Measurements from ENCODE around the gene PRAMEF9.
A peak's percentile ranks its signal among the peaks of the same experiment; 100 is the strongest.
"Not testable (repeated sequence)": the region's sequence is repeated elsewhere in the genome, so short reads cannot be mapped to it uniquely, and the experiment has no call there.

Gene PRAMEF9

DNA sequence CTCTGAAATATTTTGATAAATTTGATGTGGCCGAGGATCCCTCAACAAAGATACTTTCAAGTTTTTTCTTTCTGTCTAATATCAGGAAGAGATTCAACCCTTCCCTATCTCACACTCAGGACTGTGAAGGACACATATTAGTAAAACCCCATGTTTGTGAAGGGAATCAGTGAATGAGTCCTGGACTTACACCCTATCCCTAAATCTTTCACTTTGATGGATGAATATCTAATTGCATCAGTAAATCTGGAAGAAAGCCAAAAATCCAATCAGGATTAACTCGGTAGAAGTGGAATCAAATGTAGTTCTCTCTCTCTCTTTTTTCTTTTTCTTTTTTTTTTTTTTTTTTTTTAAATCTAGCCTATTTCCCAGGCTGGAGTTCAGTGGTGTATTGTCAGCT lies at the start of gene PRAMEF9:
Gene PRAMEF9, plus strand, starts transcription at position 301 of the 400 bp plus-strand sequence. CDS start 3,433 bp downstream, outside the sequence.
- not testable (repeated sequence) for DNase-seq

DNA sequence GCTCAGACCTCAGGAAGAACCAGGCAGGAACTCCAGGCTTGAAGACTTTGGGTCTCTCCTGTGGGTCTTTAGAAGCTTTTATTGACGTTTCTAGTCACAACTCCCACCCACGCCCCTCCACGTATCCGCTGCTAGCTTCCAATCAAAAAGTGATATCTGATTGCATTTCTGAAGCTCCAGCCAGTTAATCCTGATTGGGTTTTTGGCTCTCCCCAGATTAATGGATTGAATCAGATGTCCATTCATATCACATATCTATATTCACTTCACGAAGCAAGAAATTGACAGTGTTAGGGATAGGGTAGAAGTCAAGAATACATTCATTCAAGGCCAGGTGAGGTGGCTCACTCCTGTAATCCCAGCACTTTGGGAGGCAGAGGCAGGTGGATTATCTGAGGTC lies 15.7 kb upstream of the PRAMEF9 start, which contains the start of gene PRAMEF26:
Gene PRAMEF26, minus strand, starts transcription at position 101 of the 400 bp plus-strand sequence. CDS start 2,914 bp downstream, outside the sequence.
- not testable (repeated sequence) for DNase-seq

DNA sequence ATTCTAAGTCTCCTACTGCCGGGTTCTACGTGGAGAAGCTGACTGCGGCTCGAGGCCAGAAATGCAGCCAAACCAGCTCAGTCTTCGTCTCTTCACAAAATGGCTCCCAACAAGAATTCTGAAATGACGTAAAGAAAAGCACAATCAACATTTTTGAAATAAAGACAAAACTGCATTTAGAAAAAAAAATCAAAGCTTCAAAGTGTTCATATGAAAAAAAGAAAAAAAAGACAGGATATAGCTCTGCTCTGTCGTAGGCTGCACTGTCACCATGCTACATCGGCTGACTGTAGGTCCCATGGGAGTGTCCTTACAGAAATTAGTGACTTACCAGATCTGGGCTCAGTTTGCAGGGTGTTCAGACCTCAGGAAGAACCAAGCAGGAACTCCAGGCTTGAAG lies 6.1 kb upstream of the PRAMEF9 start, which contains the start of gene HNRNPCL4:
Gene HNRNPCL4, minus strand, starts transcription at position 101 of the 400 bp plus-strand sequence. CDS start 164 bp downstream, outside the sequence.
- DNase-seq = not testable (repeated sequence)

DNA sequence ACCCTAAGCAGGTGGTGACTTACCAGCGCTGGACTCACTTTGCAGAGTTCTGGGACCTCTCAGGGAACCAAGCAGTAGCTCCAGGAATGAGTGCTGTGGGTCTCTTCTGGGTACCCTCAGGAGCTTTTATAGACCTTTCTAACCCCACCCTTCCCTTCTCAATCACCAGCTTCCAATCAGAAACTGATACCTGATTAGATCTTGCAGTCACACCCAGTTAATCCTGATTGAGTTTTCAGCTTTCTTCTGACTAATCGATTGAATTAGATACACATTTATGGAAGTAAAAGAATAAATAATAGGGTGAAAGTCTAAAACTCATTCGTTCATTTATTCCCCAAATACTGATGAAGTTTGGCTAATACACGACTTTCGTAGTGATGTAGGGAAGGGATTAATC lies 29.7 kb downstream of the PRAMEF9 start, which contains the start of gene PRAMEF13:
Gene PRAMEF13, minus strand, starts transcription at position 101 of the 400 bp plus-strand sequence. CDS start 1,820 bp downstream, outside the sequence.
- not testable (repeated sequence) for DNase-seq

DNA sequence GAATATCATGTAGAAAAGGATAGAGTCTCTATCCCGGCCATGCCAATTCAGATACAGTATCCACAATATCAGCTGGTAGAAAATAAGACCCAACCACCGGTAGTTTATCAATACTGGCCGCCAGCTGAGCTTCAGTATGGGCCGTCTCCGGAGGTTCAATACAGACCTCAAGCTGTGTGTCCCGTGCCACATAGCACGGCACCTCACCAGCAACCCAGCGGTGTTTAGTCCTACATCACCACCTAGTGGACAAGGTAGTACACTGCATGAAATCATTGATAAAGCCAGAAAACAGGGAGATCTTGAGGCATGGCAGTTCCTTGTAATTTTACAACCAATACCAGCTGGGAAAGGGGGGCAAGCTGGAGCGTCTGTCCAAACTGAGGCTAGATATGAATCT lies 37.1 kb downstream of the PRAMEF9 start:
- DNase-seq = not testable (repeated sequence)

DNA sequence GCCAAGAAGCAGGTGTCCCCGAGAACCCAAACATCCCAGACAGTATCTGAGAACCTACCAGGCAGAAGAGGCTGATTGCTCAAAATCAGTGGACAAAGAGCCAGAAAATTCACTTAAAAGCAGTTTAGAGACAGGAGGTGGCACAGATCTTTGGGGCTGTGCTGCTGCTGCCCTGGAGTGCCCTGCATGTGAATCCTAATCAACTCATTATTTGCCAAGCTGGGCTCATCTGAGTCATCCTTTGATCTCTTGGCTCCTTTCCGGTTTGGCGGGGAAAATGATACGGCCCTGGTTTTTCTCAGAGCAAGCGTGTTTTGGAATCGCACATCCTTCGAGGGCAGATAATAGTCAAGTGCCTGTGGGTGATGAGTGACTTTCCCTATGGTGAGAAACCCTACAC lies 45.0 kb downstream of the PRAMEF9 start:
- DNase-seq = not testable (repeated sequence)

DNA sequence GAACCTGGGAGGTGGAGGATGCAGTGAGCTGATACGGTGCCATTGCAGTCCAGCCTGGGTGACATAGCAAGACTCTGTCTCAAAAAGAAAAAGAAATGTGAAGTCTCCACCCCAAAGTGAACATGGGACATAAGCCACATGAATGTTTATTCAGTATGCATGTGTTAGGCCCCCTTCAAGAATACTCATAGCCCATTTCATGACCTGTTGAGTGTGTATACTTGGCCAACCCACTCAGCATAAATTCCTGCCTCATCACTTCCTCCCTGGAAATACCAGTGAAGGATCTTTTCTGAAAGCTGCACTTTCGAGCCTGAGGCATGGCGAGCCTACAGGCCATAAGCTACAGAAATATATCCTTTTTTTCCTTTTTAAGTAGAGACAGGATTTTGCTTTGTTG lies 47.6 kb downstream of the PRAMEF9 start:
- not testable (repeated sequence) for DNase-seq

DNA sequence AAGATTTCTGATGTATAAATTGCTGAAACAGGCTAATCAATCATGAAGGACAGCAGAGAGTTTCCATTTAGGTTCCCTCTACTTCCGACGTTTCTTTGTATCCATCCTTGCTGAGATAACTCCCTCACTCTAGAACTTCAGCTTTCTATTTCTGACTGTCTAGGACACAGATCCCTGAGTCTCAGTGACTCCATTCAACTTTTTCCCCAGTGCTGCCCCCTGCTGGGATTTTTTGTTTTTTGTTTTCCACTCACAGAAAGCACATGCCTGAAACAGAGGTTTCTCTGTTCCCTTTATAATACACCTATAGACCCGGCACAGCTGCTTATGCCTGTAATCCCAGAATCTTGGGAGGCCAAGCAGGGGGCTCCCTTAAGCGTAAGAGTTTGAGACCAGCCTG lies 51.1 kb downstream of the PRAMEF9 start:
- DNase-seq = not testable (repeated sequence)

DNA sequence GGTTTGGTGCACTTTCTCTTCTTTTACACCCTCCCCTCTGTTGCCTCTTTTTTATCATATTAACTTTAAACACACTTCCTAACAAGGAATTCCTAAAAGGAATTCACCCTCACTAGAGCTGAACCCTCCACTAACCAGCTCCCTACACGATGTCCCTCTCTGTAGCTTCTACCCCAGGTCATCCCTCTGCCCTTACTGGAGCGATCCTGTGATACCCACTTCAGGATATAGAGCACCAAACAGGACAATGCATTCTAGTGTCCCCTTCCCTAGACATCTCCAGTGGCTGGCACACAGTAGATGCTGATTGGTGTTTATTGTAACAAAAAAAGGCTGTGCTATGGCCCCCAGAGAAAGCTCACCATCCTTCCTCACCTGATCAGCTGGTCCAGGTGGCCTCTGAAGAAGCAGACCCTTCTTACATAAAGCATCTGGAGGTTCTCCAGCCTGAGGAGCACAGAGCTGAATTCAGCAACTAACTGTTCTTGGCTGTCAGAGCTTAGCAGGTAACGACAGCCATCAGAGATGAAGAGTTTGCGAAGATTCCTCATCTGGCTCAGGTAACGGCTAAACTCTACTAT lies 52.9 kb downstream of the PRAMEF9 start:
- DNase-seq = no peak

DNA sequence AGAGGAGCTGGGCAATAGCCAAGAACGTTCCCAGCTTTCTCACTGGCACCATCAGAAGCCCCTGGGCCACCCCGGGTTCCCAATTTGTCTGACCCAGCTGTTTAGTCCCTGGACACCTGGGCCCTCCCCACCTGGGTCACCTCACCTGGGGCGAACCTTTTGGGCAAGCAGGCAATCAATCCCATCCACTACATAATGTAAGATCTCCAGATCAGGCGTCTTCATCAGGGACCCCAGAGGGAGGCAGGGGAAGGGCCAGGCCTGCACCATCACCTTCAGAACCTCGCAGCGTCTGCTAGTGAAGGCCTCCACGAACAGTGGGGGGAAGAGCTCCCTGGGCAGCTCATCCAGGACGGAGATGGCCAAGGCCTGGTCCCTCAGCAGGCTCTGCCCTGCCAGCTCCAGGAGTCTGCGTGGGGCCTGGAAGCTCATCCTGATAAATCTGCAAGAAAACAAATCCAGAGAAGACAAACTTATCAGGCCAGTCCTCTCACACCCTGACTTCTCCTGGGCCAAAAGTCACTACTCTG lies 54.1 kb downstream of the PRAMEF9 start, which contains the start of gene PRAMEF18:
Gene PRAMEF18, minus strand, starts transcription at position 480 of the 530 bp plus-strand sequence. Its CDS starts 48 bp downstream, at position 432.
- DNase-seq = not testable (repeated sequence)

DNA sequence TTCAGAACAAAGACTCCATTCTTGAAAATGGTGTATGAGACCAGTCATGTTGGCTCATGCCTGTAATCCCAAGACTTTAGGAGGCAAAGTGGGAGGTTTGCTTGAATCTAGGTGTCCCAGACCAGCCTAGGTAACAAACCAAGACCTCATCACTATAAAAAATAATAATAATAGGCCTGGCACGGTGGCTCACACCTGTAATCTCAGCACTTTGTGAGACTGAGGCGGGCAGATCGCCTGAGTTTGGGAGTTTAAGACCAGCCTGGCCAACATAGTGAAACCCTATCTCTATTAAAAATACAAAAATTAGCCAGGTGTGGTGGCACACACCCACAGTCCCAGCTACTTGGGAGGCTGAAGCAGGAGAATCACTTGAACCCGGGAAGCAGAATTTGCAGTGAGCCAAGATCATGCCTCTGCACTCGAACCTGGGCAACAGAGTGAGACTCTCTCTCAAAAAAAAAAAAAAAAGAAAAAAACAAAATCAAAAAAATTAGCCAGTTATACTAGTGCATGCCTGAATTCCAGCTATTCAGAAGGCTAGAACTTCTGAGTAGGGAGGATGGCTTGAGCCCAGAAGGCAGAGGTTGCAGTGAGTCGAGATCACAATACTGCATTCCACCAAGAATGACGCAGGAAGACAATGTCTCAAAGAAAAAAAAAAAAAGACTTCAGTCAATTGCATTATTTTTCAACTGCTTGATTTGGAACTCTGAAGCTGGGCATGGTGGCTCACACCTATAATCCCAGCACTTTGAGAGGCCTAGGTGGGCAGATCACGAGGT lies 55.8 kb downstream of the PRAMEF9 start:
- not testable (repeated sequence) for DNase-seq

DNA sequence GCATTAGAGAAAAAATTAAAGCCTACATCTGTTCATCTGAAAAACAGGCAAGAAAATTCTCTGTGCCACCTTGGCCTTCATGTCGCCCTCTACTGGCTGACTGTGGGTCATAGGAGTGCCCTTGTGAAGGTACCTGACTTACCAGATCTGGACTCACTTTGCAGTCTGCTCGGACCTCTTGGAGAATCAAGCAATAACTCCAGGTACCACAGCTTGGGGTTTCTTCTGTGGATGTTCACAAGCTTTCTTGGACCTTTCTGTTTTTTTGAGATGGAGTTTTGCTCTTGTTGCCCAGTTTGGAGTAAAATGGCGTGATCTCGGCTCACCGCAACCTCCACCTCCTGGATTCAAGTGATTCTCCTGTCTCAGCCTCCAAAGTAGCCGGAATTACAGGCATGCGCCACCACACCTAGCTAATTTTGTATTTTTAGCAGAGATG lies 56.7 kb downstream of the PRAMEF9 start:
- peak; percentile 78 for DNase-seq

Measured in hematopoietic multipotent progenitor cell treated with erythropoietin and hydrocortisone succinate and interleukin-3 and kit ligand, for 6 days (in vitro differentiated cells).